HEK293 (cell line): ENCODE data around the gene MAB21L3.
"Not testable (repeated sequence)": the region's sequence is repeated elsewhere in the genome, so short reads cannot be mapped to it uniquely, and the experiment has no call there.

ENCODE experiments used
- CTCF ChIA-PET: fragments of 350-600 bp; formaldehyde crosslinking; extraction: SDS; loops from one replicate; lab custom pipeline; 2021; ENCODE audit warnings: antibody characterized with exemption; lab: Yijun Ruan, JAX
- POLR2A ChIA-PET: fragments of 300-600 bp; formaldehyde crosslinking; extraction: SDS; loops from one replicate; lab custom pipeline; 2020; ENCODE audit warnings: antibody characterized with exemption, inconsistent platforms; lab: Yijun Ruan, JAX
- H3K27ac ChIP-seq: fragments of 200-500 bp; sonication (Bioruptor generic); 2 replicates; pipeline ENCODE4 v1.5.1; 2014; ENCODE audit warnings: low read depth, low read length, control low read depth, inconsistent platforms; ENCODE audit errors: extremely low read depth
- H3K36me3 ChIP-seq, 2 experiments: fragments of 200-500 bp in 1 of 2; sonication (Bioruptor generic) in 1 of 2; 1 replicate in 1 of 2; 2 replicates in 1 of 2; pipeline ENCODE4 v1.5.1; 2014 to 2017; ENCODE audit warnings: inconsistent platforms in 2 of 2, low read length in 2 of 2; ENCODE audit not compliant: control insufficient read depth in 2 of 2, insufficient read depth in 1 of 2
- H3K4me1 ChIP-seq: fragments of 200-500 bp; sonication (Bioruptor generic); 2 replicates; pipeline ENCODE4 v1.5.1; 2014; ENCODE audit warnings: mild to moderate bottlenecking, low read length, inconsistent platforms; ENCODE audit not compliant: control insufficient read depth, insufficient read depth
- H3K4me3 ChIP-seq: 2 replicates; pipeline ENCODE4 v1.5.1; 2011; ENCODE audit warnings: low read depth, mild to moderate bottlenecking, control low read depth, low read length, moderate library complexity
- H3K9me3 ChIP-seq: fragments of 200-500 bp; sonication (Bioruptor generic); 2 replicates; pipeline ENCODE4 v1.5.1; 2014; ENCODE audit warnings: low read depth, low read length, inconsistent platforms; ENCODE audit not compliant: control insufficient read depth, insufficient read depth
- GLIS2 ChIP-seq: fragments of 450-650 bp; formaldehyde crosslinking; IDR thresholded peaks from 2 replicates; pipeline ENCODE4 v1.5.1; 2016; ENCODE audit warnings: missing biosample characterization, missing genetic modification characterization
- SP2 ChIP-seq: fragments of 450-650 bp; formaldehyde crosslinking; IDR thresholded peaks from 2 replicates; pipeline ENCODE4 v1.5.1; 2016; ENCODE audit warnings: missing biosample characterization, missing genetic modification characterization
- SP7 ChIP-seq: fragments of 450-650 bp; formaldehyde crosslinking; IDR thresholded peaks from 2 replicates; pipeline ENCODE4 v1.5.1; 2016; ENCODE audit warnings: missing biosample characterization, missing genetic modification characterization
- WT1 ChIP-seq: fragments of 450-650 bp; formaldehyde crosslinking; IDR thresholded peaks from 2 replicates; pipeline ENCODE4 v1.5.1; 2016; ENCODE audit warnings: missing biosample characterization, missing genetic modification characterization
- YY1 ChIP-seq: fragments of 450-650 bp; formaldehyde crosslinking; IDR thresholded peaks from 2 replicates; pipeline ENCODE4 v1.5.1; 2018; ENCODE audit warnings: missing biosample characterization, missing genetic modification characterization
- ZEB2 ChIP-seq: fragments of 450-650 bp; formaldehyde crosslinking; IDR thresholded peaks from 2 replicates; pipeline ENCODE4 v1.5.1; 2016; ENCODE audit warnings: missing biosample characterization, missing genetic modification characterization
- ZFP3 ChIP-seq: fragments of 450-650 bp; formaldehyde crosslinking; IDR thresholded peaks from 2 replicates; pipeline ENCODE4 v1.5.1; 2016; ENCODE audit warnings: low read depth, missing biosample characterization, missing genetic modification characterization
- ZNF10 ChIP-seq: fragments of 450-650 bp; formaldehyde crosslinking; IDR thresholded peaks from 2 replicates; pipeline ENCODE4 v1.5.1; 2017; ENCODE audit warnings: missing biosample characterization, missing genetic modification characterization
- ZNF175 ChIP-seq: fragments of 450-650 bp; formaldehyde crosslinking; IDR thresholded peaks from 2 replicates; pipeline ENCODE4 v1.5.1; 2016; ENCODE audit warnings: missing biosample characterization, missing genetic modification characterization
- ZNF302 ChIP-seq: fragments of 450-650 bp; formaldehyde crosslinking; IDR thresholded peaks from 2 replicates; pipeline ENCODE4 v1.5.1; 2016; ENCODE audit warnings: missing biosample characterization, missing genetic modification characterization, low read depth
- ZNF311 ChIP-seq: fragments of 450-650 bp; formaldehyde crosslinking; IDR thresholded peaks from 2 replicates; pipeline ENCODE4 v1.5.1; 2017; ENCODE audit warnings: missing biosample characterization, missing genetic modification characterization, borderline replicate concordance
- ZNF585B ChIP-seq: fragments of 450-650 bp; formaldehyde crosslinking; IDR thresholded peaks from 2 replicates; pipeline ENCODE4 v1.5.1; 2016; ENCODE audit warnings: missing biosample characterization, missing genetic modification characterization
- ZNF623 ChIP-seq: fragments of 450-650 bp; formaldehyde crosslinking; IDR thresholded peaks from 2 replicates; pipeline ENCODE4 v1.5.1; 2016; ENCODE audit warnings: missing biosample characterization, missing genetic modification characterization
- ZNF664 ChIP-seq: fragments of 450-650 bp; formaldehyde crosslinking; IDR thresholded peaks from 2 replicates; pipeline ENCODE4 v1.5.1; 2016; ENCODE audit warnings: missing biosample characterization, missing genetic modification characterization
- TF ChIP-seq, protein P1 (sequence below): fragments of 450-650 bp; formaldehyde crosslinking; IDR thresholded peaks from 2 replicates; pipeline ENCODE4 v1.5.1; 2016; ENCODE audit warnings: missing biosample characterization, missing genetic modification characterization, low read depth
- TF ChIP-seq, protein P2 (sequence below): fragments of 450-650 bp; formaldehyde crosslinking; IDR thresholded peaks from 2 replicates; pipeline ENCODE4 v1.5.1; 2016; ENCODE audit warnings: missing biosample characterization, missing genetic modification characterization

MAB21L3 gene

DNA sequence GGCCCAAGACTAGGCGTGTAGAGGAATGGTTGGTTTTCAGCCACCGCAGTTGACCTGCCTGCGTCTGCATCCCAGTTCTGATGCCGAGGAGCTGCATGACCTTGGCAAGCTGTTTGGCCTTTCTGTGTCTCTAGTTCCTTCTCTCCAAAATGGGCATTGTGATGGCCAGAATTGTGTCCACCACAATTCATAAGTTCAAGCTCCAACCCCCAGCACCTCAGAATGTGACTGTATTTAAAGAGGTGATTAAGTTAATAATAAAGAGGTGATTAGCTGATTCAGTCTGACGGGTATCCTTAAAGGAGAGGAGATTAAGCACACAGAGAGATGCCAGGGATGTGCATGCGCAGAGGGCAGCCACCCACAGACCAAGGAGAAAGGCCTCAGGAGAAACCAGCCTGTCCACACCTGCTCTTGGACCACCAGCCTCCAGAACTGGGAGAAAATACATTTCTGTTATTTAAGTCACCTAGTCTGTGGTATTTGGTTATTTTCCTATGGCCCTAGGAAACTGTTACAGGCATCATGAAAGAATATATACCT lies 28.5 kb downstream of the MAB21L3 start:
- H3K27ac ChIP-seq = no peak overlapping the region
- ChIA-PET POLR2A (interaction anchor here (0.8 to 1.3 kb wide), 5 partner anchors 279 to 365 kb away, joined by 3 to 7 read pairs (median 4); no protein-coding TSS in a partner anchor), CTCF (interaction anchor here (0.6 to 8.6 kb wide), 60 partner anchors 8 to 917 kb away, joined by 3 to 331 read pairs (median 6); partner anchors contain the start of gene ATP1A1)
- no peaks in the 10 kb centered on the region for H3K4me1 ChIP-seq
- no peak overlapping the region for H3K4me3 ChIP-seq
- H3K36me3 ChIP-seq = no peaks in the 10 kb centered on the region
- no peaks in the 10 kb centered on the region for H3K9me3 ChIP-seq
- TF ChIP-seq, protein P1, sequence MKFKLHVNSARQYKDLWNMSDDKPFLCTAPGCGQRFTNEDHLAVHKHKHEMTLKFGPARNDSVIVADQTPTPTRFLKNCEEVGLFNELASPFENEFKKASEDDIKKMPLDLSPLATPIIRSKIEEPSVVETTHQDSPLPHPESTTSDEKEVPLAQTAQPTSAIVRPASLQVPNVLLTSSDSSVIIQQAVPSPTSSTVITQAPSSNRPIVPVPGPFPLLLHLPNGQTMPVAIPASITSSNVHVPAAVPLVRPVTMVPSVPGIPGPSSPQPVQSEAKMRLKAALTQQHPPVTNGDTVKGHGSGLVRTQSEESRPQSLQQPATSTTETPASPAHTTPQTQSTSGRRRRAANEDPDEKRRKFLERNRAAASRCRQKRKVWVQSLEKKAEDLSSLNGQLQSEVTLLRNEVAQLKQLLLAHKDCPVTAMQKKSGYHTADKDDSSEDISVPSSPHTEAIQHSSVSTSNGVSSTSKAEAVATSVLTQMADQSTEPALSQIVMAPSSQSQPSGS (tag by site-specific recombination) = no peak
- TF ChIP-seq ZNF623 (no peak), ZNF311 (tag by site-specific recombination) (no peak), GLIS2 (tag by site-specific recombination) (no peak), ZNF664 (tag by site-specific recombination) (no peak), ZEB2 (tag by site-specific recombination) (no peak), ZNF175 (tag by site-specific recombination) (no peak), SP2 (tag by site-specific recombination) (no peak), ZFP3 (no peak), ZNF585B (tag by site-specific recombination) (no peak), WT1 (no peak)

DNA sequence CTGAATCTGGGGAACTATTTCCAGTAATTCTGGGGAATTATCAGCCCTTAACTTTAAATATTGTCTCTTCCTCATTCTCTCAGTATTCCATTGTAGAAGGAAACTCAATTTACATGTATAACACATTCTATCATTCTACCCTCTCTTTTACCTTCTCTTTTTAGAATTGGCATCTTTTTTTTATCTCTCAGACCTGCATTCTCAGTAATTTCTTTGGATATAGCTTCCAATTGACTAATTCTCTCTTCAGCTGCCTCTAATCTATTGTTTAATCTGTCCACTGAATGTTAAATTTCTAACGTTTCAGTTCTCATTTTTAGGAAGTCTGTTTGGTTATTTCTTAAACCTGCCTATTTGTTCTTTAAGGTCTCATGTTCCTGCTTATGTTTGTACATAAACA lies 33.0 kb downstream of the MAB21L3 start:
- TF ChIP-seq, protein P2, sequence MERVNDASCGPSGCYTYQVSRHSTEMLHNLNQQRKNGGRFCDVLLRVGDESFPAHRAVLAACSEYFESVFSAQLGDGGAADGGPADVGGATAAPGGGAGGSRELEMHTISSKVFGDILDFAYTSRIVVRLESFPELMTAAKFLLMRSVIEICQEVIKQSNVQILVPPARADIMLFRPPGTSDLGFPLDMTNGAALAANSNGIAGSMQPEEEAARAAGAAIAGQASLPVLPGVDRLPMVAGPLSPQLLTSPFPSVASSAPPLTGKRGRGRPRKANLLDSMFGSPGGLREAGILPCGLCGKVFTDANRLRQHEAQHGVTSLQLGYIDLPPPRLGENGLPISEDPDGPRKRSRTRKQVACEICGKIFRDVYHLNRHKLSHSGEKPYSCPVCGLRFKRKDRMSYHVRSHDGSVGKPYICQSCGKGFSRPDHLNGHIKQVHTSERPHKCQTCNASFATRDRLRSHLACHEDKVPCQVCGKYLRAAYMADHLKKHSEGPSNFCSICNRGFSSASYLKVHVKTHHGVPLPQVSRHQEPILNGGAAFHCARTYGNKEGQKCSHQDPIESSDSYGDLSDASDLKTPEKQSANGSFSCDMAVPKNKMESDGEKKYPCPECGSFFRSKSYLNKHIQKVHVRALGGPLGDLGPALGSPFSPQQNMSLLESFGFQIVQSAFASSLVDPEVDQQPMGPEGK (tag by site-specific recombination) = no peak
- ChIA-PET CTCF (interaction anchor here (1.8 to 8.6 kb wide), 2 partner anchors 342 to 355 kb away, joined by 5 to 331 read pairs; no protein-coding TSS in a partner anchor), POLR2A (no interaction called here)
- Histone ChIP-seq H3K4me3 (no peak overlapping the region), H3K4me1 (no peaks in the 10 kb centered on the region), H3K36me3 (no peaks in the 10 kb centered on the region), H3K9me3 (no peaks in the 10 kb centered on the region), H3K27ac (no peak overlapping the region)

DNA sequence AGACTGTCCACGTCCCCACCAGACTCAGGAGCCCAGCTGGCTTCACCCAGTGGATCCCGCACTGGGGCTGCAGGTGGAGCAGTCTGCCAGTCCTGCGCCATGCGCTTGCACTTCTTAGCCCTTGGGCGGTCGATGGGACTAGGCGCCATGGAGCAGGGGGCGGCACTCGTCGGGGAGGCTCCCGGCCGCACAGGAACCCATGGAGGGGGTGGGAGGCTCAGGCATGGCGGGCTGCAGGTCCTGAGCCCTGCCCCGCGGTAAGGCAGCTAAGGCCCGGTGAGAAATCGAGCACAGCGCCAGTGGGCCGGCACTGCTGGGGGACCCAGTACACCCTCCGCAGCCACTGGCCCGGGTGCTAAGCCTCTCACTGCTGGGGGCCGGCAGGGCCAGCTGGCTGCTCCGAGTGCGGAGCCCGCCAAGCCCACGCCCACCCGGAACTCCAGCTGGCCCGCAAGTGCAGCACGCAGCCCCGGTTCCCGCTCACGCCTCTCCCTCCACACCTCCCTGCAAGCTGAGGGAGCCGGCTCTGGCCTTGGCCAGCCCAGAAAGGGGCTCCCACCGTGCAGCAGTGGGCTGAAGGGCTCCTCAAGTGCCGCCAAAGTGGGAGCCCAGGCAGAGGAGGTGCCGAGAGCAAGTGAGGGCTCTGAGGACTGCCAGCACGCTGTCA lies 35.4 kb downstream of the MAB21L3 start:
- H3K27ac ChIP-seq, H3K4me1 ChIP-seq, H3K4me3 ChIP-seq, H3K36me3 ChIP-seq, H3K9me3 ChIP-seq, POLR2A ChIA-PET: not testable (repeated sequence)
- CTCF ChIA-PET = interaction anchor here (1.0 to 8.6 kb wide), 5 partner anchors 7 to 339 kb away, joined by 3 to 331 read pairs (median 30); no protein-coding TSS in a partner anchor

DNA sequence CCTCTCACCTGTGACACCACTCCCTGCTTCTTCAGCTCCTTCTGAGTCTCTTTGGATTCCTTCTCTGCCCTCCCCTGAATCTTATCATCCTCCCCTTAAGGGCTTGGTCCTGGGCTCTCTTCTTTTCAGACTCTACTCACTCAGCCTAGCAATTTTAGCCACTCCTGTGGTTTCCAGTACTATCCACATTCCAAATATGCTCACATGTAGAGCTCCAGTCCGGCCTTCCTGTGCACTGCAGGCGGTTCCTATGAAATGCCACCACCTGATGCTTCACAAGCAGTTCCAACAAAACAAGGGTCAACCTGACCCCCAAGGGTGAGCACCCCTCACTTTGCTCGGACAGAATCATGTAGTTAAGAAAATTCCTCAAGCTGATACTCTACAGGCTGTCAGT lies 35.9 kb downstream of the MAB21L3 start:
- ChIA-PET CTCF (interaction anchor here (1.0 to 4.8 kb wide), 4 partner anchors 8 to 338 kb away, joined by 3 to 50 read pairs (median 19); no protein-coding TSS in a partner anchor), POLR2A (interaction anchor here (1.4 kb wide), 1 partner anchor 272 kb away, joined by 3 read pairs; no protein-coding TSS in a partner anchor)
- Histone ChIP-seq H3K36me3 (no peaks in the 10 kb centered on the region), H3K27ac (no peak overlapping the region), H3K9me3 (no peaks in the 10 kb centered on the region), H3K4me1 (no peaks in the 10 kb centered on the region), H3K4me3 (no peak overlapping the region)
- TF ChIP-seq ZNF10 (no peak), YY1 (no peak), ZNF302 (tag by site-specific recombination) (no peak), SP7 (tag by site-specific recombination) (no peak)
